NCI-H2227 (cell line): Measurements from ENCODE around the gene TMEM44.
A peak's percentile ranks its signal among the peaks of the same experiment; 100 is the strongest.
"Not testable (repeated sequence)": the region's sequence is repeated elsewhere in the genome, so short reads cannot be mapped to it uniquely, and the experiment has no call there.

Experiments used
- DNase-seq: peaks from one replicate; lab custom pipeline; 2025; ENCODE audit not compliant: unreplicated experiment; lab: John Stamatoyannopoulos, UW

Gene TMEM44

DNA sequence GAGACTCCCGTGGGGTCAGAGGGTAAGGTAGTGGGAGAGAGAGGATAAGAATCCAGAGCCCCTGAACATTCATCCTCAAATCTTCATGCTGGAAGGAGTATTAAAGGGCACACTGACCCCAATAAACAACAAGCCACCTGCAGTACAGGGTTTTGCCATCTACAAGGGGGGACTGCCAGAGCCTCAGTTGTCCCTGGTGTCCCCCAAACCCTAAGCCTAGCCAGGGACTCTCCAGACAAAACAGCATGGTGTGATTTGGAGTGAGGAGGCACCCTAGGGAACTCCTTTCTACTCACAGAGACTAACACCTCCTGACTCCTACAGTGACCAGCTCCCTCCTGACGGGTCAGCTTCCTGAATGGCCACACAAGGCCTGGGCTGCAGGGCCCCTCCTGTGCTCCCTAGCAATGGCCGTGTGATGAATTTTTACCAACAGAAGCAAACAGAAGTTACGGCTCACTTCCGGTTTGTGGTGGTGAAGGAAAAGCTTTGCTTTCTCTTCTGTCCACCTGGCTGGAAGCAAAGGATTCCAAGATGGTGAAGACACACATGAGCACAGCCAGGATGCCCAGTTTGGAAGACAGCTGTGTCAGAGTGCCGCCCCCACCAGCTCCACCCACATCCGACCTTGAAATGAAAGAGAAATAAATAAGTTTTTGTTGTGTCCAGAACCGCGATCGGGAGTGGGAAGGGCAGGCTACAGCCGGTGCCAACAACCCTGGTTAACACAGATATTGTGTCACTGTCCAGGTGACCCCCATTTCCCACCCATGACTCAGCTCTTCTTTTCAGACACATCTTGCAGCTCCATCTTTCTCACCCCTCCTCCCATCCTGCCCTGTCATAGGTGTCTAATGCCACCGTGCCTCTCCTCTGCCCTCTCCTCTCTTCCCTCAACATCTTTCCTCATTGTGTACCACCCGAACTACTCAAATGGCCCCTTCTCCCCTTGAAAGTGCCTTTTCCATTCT, 76.8 kb downstream of the TMEM44 start:
- DNase-seq: no peak

DNA sequence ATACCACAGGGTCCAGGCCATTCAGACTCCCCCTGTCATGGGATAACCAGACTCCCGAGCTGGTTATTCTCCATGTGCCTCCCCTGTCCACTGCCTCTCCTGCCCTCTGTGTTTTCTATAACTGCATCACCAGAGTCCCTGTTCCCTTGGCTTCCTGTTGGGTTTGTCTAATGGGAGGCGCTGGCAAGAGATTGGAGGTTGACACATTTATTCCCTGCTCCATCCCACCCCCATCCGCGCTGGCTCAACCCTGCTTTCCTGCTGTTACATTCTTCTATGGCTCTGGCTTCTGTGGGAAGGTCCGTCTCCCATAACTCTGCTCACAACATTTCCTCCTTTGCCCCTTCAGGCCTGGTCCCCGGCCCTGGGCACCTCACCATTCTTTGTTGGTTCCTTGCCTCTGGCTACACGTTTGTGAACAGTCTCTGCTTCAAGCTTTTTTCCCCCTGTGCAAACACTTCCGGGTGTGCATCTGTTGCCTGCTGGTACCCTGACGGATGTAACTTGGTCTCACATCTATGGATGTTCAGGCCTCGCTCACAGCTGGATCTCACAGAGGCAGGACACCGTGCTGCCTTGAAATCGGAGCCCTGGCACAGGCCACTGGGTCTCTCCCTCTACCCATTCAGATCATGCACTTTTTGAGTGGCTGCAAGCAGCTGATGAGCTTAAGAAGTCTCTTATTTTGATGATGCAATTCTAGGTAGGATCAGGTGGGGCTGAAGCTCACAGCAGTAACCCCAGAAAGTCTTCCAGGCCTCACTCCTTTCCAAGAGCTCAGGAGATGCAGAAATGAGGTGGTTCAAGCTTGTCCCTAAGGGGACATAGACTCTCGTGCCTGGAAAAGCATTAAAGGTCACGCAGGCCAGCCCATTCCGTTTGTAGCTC, 77.8 kb downstream of the TMEM44 start:
- DNase-seq: no peak

DNA sequence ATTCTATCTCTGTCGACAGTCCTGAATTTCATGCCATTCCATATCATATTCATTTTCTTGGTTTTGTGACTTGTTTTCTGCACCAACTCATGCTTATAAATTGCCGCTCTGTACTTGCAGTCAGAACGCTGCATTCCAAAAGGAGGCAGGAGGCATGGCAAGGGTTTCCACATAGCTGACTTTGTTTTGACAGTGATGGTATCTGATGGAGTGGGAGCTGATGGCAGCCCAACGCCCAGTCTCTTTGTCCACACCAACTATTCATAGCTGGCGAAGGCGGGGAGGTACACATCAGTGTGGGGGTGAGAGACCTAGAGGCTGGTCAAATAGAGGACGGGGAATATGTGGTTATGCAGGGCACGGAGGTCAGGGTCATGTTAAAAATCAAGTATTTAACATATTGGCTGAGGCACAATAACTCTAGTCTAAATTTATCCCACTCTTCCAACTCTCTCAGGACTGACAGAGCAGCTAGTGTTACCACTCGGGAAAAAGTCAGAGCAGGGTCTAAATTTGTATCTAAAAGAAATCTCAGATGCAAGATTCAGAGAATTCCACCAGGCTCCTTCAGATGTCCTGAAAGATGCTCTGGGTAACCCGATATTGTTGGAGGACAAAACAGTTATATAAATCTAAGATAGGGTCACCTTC, 78.6 kb downstream of the TMEM44 start:
- DNase-seq: no peak

- no peak for DNase-seq
These were observed 80.8 kb downstream of the TMEM44 start for GRCh38 chr3:194552327-194552949.

- no peak for DNase-seq
These were observed 83.4 kb downstream of the TMEM44 start for GRCh38 chr3:194549853-194550252.

DNA sequence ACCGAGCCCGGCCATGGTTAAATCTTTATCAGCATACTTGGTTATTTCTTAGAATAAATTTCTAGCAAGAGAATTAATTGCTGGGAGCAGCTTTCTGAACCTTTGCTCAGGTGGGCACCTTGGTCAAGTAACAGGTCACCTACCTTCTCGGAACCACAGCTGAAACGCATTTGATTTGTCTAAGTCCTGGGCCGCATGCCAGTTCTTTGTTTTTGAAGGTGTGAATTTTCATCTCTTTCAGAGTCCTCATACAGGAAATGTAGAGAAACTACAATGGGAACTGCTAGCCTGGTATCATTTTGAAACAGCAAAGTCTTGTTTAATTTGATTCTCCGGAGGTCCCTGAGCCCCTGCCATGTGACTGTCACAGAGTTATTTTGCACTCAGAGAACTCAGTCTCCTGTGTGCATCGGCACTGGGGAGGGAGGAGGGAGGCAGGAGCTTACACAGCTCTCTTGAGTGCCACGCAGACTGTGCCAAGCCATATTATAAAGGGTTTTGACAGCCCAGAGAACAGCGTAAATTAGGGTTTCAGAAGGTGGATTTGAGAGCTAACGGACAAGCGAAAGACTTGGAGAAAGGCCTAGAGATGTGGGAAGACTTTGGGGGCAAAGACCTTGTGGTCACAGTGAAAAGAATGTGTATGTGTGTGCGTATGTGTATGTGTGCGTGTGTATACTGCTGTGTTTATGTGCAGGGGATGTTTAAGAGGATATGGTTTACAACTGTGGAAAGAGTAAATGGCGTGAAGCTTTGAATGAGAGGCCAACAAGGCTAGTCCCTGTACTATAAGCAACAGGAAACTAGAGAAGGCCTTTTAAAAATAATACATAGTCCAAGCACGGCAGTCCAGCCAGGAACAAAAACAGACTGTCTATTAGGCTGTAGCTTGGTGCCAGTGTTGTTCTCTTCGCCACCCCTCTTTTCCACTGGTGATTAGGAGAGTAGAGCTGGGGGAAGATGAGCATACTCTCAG, 84.6 kb downstream of the TMEM44 start:
- peak; percentile 43 for DNase-seq

GRCh38 chr3:194547042-194547441, 86.2 kb downstream of the TMEM44 start:
- DNase-seq: no peak

DNA sequence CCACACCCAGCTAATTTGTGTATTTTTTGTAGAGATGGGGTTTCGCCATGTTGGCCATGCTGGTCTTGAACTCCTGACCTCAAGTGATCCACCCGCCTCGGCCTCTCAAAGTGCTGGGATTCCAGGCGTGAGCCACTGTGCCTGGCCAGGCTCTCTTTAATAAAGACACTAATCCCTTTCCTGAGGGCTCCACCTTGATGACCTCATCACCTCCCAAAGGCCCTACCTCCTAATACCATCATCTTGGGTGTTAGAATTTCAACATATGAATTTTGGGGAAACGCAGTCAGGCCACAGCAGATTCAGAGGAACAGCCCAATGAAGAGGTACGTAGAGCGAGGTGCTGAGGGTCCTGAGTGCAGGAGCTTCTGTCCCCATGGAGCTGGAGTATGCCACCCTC, 87.7 kb downstream of the TMEM44 start:
- not testable (repeated sequence) for DNase-seq

GRCh38 chr3:194543550-194543949, 89.7 kb downstream of the TMEM44 start:
- DNase-seq: no peak

DNA sequence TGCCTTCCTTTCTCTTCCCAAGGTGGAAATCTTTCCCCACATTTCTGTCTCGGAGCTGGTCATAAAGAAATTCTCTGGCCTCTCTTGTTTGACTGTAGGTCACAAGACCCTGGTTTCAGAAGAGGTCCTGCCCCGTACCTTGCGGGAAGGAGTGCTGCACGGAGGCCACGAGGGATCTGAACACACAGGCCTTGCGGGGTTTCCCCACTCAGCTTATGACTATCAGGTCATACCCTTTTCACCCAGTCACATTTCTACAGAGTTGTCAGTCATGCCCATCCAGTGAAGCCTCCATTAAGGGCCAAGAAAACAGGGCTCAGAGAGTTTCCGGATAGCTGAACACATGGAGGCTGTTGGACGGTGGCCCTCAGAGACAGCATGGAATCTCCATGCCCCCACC, 91.7 kb downstream of the TMEM44 start:
- DNase-seq: no peak

GRCh38 chr3:194540274-194540905, 92.8 kb downstream of the TMEM44 start:
- DNase-seq: no peak

GRCh38 chr3:194539498-194539897, 93.7 kb downstream of the TMEM44 start:
- DNase-seq: no peak

DNA sequence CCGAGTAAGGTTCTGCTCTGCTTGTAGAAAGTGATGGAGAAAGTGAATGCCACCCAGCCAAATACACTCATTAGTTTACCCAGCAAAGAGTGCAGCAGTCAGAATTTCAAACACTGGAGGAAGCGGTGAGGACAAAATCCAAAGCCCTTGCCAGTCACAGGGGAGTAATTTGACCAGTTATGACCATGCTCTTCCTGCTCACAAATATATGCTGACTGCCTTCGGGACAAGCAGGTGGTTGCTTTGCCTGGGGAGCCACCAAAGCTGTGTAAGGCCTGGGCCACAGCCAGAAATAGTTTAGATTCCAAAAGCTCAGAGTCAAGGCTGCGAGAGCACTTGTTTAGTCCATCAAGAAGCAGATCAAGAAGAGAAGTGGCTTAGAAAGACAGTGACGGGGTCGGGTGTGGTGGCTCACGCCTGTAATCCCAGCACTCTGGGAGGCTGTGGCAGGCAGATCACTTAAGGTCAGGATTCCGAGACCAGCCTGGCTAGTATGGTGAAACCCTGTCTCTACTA, 95.4 kb downstream of the TMEM44 start:
- DNase-seq: no peak
